NCI-H1417 (cell line): Measurements from ENCODE around the gene ORC3.
"Not testable (repeated sequence)": the region's sequence is repeated elsewhere in the genome, so short reads cannot be mapped to it uniquely, and the experiment has no call there.

Experiments used
- DNase-seq, 3 experiments: peaks; one replicate each; lab custom pipeline; 2025; lab: John Stamatoyannopoulos, UW

Gene ORC3

DNA sequence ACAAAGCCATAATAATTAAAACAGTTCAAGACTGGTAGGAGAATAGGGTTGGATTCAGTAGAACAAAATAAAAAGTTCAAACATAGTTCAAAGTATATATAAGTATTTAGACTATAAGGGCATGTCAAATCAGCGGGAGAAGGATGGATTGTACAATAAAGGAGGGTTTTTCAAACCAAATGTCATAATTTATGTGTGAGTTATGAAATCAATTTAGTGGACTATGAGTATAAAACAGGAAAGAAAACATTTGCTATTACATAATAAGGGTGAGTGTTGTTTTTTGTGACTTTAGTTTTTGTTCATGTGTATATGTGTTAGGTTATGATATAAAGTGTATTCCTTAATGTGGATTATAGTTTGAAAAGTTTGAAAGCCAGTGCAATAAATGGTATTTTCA lies 10.6 kb downstream of the ORC3 start:
- no peak for DNase-seq

DNA sequence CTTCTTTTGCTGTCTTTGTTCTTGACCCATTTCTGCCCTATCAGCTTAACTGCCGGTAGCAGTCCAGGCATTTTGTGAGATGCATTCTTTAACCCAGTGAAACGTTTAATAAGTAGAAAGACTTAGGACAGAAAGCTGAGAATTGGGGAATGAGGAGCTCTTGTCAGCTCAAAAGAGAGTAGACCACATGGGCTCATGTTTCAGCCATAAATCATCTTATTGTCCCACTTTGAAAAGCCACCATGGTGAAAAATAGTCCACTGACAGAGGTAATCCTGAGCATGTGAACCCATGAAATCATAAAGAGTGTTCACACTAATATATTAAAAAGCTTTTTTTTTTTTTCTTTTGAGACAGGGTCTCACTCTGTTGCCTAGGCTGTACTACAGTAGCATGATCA lies 16.3 kb downstream of the ORC3 start:
- DNase-seq, result no peak

DNA sequence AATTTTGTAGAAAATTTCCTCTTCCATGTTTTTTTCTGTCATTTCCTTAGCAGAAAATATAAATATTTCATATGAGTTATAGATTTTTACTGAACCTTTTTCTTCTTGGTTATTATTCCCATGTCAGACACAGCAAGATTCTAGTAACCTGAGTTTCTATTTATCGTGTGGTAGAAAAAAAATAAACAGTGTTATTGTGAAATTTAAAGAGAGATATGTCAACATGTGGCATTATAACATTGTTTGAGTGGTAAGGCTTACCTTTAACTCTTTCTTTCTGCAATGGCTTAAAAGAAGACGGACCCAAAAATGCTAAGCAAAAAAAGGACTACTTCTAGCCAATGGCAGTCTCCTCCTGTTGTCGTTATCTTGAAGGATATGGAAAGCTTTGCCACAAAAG lies 18.9 kb downstream of the ORC3 start:
- no peak for DNase-seq

DNA sequence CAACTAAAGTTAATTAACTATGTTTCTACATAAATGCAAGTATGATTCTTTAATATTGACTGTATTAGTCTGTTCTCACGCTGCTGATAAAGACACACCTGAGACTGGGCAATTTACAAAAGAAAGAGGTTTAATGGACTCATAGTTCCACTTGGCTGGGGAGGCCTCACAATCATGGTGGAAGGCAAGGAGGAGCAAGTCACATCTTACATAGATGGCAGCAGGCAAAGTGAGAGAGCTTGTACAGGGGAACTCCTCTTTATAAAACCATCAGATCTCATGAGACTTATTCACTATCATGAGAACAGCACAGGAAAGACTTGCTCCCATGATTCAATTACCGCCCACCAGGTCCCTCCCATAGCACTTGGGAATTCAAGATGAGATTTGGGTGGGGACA lies 23.1 kb downstream of the ORC3 start:
- DNase-seq, result not testable (repeated sequence)

DNA sequence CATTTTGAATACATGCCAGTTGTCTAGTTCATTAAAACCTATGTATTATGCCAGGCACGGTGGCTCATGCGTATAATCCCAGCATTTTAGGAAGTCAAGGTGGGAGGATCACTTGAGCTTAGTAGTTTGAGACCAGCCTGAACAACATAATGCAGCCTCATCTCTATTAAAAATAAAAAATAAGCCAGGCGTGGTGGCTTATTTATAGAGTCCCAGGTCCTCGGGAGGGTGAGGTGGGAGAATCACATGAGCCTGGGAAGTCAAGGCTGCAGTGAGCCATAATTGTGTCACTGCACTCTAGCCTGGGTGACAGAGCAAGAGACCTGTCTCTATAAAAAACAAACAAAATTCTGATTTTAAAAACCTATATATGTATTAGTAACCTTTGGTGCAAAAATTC lies 27.5 kb downstream of the ORC3 start:
- DNase-seq, result no peak

DNA sequence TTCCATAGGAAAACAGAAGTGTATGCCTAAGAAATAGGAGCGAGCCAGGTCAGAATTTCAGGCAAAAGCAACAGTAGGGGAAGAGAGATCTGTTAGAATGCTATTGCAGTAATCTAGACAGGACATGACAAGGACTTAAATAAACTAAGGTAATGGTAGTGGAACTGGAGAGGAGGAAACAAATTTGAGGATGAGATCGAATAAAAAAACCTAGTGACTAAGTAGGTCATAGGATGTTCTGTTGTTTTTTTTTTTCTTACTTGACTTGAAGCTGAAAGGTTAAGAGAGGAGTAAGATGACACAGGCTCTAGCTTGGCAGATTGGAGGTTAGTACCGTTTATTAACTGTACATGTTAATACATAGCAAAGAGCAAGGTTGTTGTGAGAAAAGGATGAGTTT lies 28.6 kb downstream of the ORC3 start:
- no peak for DNase-seq

DNA sequence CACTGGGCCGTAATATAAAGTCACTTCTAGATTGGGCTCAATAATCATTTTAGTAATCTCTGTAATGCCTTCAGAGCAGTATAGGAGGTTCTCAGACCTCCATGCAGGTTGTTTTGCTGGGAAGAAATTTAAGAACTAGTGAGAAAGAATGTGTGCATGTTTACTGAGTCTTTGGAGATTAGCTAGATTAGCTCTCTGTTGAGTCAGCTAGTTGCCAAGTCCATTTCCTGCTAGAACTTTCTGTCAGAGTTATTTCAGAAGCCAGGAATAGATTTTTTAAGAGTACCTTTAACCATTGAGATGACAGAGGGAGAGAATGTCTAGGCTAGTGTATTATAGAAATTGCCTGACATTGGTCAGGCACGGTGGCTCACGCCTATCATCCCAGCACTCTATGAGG lies 33.3 kb downstream of the ORC3 start:
- no peak for DNase-seq

DNA sequence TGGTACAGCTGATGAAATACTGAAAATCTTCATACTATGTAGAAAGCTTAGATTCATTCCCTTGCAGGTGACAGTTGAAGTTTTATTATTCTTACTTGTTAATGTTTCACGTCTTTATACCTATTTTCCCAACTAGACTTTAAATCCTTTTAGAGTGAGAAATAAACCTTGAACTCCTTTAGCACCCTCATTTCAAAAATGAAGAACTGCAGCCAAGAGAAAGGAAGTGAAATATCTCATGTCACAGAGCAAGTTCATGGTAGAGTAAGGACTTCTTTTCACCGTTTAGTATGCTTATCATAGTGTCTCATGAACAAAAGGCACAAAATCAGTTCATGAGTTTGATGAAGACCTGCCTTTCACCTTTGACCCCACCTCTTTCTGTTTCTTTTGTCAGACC lies 38.5 kb downstream of the ORC3 start:
- DNase-seq, result no peak

DNA sequence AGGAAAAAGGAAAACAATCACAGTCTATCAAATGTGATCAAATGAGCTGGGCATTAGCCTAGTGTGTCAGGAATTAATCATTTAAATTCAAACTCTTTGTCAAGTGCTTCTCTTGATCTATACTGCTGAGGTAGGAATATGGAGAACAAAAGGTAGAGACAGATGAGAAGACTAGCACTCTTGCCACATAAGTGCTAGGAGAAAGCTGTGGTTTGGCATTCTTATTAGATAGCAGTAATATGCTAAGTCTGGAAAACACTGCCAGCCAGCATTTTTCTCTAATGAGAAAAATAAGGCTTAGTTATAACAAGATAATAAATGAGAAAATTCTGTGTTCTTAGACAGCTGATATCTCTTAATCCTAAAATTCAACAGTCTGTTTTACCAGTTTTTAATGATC lies 38.9 kb downstream of the ORC3 start:
- DNase-seq, result no peak

DNA sequence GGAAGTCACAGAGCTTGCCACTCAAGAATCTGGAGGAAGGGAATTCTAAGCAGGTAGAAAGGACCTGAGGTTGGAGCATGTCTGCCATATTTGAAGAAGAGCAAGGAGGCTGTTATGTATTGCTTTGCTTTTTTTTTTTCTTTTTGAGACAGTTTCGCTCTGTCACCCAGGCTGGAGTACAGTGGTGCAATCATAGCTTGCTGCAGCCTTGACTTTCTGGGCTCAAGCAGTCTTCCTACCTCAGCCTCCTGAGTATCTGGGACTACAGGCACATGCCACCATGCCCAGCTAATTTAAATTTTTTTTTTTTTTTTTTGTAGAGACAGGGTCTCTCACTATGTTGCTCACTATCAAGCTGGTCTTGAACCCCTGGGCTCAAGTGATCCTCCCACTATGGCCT lies 40.8 kb downstream of the ORC3 start:
- DNase-seq, result no peak

DNA sequence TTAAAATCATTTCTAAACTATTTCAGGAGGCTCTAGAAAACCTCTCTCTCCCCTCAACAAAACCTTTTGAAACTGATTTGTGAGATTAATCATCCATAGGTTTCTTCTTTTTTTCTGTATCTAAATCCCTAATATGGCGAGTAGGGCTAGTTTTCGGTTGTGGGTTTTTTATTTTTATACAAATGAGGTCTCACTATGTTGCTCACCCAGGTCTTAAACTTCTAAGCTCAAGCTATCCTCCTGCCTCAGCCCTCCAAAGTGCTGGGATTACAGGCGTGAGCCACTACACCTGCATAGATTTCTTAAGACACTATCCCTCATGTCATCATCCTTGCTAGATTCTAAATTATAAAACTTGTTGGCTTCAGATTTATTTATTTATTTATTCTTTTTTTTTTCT lies 43.9 kb downstream of the ORC3 start:
- DNase-seq, result no peak

DNA sequence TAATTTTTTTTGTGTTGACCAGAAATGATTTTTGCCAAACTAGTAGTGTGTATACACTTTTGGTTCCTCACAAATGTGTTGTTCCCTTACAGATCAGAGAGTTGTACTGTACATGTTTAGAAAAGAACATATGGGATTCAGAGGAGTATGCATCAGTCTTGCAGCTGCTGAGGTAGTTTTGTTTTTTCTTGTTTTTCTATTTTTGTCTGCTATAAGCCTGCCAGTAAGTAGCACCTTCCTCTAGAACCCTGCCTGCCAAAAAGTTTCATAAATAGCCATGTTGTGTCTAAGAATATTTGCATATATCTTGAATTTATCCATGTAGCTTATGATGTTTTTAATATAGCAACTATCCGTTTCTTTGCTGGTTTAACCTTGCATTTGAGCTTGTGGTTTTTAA lies 46.4 kb downstream of the ORC3 start:
- DNase-seq, result no peak

DNA sequence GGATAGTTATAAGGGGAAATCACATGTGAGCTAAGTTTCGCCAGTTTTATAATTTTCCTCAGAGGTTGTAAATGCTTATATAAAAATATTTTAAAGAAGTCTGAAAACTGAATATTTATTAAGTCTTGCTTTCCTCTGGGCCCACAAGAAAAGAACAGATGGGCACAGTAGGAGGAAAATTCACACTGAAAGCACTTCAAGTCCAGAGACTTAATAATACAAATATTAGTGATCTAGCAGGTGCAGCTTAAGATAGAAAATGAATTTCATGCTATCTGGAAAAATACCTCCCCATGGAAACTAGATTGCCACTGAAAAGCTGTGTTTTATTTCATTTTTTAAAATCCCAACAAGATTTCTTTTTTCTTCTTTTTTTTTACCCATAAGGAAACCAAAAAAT lies 47.2 kb downstream of the ORC3 start:
- DNase-seq, result no peak

DNA sequence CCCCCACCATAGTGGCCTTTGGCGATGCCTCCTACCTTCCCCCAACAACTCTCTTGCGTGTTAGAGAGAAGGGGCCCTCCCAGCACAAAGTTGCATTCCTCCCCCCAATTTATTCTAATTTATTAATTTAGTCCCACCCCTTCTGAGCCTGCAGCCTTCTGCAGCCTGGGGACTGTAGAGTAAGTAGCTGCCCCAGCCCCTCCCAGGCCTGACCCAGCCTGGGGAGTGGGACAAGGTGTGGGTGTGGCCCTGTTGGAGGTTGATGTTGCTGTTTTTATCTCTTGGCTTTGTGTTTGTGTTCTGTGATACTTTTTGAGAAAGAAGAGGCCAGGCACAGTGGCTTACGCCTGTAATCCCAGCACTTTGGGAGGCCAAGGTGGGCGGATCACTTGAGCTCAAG lies 49.4 kb downstream of the ORC3 start:
- no peak for DNase-seq

DNA sequence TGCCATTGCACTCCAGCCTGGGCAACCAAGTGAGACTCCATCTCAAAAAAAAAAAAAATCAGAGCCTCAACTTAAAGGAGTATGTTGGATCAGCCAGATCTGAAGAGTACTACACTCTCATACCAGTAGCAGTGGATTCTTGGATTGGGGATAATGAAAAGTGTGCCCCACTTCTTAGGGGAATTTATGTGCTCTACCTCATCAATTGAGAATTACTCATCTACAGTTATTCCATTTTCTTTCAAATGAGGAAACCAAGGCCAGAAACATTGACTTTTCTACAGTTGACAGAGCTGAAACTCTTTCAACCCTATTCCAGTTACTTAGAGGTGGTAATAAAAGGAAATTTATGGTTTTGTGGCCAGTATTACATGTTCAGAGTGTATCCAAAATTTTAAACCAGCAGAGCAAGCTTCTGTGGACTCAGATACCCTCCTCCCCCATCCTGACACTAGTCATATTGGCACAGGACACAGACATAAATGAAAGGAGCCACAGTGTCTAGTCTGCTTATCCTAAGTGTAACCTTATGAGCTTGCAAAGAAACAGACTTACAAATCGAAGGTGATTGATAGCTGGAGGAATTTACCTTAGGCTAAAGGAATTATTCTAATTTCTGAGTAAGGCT lies 51.2 kb downstream of the ORC3 start:
- DNase-seq, result no peak

DNA sequence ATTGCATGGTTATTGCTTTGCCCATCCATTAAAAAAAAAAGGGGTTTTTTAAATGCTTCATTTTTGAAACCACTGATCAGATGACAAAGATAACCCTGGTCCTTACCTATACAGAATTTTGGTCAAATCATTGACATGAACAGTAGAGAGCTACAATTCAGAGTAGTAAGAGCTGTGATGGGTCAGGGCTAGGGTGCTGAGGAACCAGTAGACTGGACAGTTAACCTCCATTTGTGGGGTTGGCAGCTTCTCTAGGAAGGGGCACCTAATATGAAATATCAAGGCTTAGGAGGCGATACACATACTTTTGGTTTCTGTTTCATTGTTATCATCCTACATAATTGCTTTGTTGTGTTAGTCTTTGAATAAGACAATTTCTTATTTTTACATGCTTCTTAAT lies 55.1 kb downstream of the ORC3 start:
- no peak for DNase-seq

DNA sequence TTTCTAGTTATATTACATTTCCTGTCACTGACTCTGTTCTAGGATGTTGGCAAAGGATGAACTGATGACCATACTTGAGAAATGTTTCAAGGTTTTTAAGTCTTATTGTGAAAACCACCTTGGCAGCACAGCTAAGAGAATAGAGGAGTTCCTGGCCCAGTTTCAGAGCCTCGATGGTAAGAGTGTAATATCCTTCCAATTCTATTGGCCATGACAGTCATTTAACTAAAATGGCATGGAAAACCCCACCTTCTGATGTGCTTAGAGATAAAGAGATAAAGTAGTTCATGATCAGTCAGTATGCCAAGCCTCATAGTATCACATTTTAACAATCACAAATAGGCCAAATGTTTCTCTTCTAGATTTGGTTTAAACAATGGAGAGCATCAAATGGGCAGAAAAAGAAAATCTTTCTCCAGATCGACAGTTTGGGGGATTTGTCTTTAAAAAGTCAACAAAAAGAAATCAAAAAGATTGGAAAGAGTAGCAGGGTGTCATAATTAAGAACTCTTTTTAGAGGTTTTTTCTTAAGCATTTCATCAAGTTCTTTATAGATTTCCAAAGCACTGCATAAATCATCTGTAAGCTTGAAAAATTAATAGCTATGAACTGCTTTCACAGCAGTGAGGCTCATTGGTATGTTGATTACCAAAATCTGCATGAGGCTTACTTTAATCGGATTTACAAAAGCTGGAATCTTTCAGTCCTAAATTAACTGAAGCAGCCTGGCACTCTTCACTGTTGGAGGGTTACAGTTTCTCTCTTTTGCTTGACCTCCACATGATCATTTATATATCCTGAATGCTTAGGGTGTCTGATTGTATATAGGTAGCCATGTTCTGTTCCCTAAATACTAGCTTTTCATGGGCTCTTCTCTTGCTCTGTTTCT lies 63.4 kb downstream of the ORC3 start:
- no peak for DNase-seq

DNA sequence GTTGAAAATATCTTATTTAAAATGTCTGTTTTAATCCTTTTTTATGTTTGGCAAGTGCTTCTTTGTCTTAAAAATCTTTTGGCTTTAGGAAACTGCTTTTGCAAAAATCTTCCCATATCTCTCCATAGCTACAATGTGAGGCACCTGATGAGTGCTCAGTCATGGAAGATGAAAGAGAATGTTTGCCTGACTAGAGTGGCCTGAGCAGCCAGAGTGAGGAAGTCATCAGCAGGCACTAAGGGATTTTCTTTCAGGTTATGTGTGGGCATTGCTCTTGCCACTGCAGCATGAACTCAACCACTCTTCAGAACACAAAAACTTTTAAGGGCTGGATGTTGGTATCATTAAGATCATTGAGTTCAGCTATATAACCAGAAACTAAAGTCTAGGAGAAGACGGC lies 64.2 kb downstream of the ORC3 start:
- DNase-seq, result no peak

DNA sequence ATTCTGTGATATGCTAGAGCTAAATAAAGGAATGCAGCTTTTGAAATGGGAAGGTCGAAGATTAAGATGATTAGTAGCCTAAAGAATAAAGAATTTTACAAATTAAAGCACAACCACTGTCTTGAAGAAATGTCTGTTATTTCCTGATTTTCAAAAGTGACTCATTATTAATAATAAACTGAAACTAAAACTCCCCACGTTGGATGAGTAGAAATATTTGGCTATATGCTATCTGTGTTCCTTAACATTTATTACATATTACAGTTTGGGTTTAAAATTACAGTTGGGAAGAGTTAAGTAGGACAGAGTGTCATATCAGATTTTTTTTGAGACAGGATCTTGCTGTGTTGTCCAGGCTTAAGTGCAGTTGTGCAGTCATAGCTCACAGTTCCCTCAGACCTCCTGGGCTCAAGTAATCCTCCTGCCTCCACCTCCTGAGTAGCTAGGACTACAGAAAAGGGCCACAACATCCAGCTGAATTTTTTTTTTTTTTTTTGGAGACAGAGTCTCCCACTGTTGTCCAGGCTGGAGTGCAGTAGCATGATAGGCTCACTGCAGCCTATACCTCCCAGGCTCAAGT lies 65.0 kb downstream of the ORC3 start:
- DNase-seq, result no peak

DNA sequence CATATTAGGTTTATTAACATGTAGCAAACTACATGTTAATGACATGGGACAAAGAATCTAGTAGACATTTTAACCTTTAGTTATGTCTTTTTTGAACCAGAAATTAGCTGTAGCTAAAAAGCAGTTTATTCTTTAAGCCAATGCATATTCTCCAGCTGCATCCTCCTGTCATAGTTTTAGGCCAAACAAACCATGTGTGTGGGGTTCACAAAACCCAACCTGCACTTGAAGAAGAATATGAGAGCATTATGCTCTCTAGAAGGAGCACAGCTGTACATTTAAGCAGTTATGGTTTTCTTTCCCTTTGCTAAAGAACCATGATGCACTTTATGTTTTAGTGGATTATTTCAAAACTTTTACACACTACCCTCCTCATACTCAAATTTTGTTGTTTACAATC lies 65.9 kb downstream of the ORC3 start:
- no peak for DNase-seq

DNA sequence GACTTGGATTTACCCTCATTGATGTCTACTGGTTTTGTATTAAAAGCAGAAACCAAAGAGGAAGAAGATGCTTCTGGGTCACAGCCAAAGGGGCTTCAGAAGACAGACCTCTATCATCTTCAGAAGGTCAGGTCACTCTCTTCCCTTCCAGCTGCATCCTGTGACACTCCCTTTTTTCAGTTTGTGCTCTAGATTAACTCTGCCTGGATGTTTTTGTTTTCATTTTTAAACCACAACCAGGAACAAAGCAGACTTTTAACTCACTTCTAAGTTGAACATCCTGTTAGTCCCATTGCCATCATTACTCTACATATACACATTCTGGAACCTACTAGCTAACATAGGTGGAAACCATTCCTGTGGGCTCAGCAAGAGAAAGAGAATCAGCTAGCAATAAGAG lies 66.9 kb downstream of the ORC3 start:
- DNase-seq, result no peak

DNA sequence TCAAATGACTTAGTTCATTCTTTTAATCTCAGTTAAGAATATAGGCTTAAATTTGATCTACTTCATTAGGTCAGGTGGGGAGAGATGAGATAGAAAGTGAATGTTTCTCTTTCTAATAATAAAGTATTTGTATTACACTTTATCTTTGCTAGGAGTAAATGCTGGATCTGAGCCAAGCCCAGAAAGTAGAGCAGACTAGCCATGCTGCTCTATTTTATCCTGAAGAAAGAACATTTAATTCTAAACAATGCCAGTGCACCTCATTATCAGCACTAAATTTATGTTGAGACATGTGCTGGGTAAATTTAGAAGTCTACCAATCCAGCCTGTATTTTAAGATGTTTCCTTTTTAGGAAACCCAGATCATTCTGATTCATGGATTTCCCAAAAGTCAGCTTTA lies 68.6 kb downstream of the ORC3 start:
- no peak for DNase-seq

DNA sequence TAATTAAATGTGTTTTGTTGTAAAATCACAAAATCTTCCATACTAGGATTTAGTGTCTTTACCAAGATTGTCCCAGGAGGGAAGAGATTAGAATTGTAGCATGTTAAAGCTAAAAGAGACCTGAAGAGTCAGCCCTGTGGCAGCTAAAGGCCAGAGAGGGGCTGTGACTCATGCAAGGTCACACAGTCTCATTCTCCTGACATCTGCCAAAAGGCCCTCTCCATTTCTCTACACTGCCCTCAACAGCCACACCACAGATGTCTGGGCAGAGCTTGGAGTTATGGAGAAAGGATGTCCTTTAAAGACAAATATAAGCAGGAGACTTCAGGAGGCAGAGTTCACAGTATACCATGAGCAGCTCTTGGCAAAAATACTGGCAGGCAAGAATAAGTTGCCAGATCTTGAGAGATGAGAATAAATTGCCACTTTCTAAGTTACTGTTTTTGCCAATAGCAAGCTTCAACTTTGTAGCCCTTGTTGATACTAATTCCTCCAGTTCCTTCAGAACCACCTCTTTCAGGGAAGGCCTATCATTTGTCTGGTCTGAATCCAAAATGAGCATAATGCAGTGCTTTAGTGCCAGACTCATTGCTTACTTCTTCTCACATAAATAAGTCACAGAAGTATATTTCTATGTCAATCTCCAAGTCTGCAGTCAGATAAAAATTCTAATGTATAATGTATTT lies 70.4 kb downstream of the ORC3 start:
- DNase-seq, result no peak
